ENCODE results near the gene KCTD15. TPM values are rescaled to one million over a fixed set of nuclear protein-coding genes. Genes with fewer than 3 reads are reported as not detected.

KCTD15 gene
- total RNA-seq, 1 donor from 2014 or later, result 65.0 TPM

DNA sequence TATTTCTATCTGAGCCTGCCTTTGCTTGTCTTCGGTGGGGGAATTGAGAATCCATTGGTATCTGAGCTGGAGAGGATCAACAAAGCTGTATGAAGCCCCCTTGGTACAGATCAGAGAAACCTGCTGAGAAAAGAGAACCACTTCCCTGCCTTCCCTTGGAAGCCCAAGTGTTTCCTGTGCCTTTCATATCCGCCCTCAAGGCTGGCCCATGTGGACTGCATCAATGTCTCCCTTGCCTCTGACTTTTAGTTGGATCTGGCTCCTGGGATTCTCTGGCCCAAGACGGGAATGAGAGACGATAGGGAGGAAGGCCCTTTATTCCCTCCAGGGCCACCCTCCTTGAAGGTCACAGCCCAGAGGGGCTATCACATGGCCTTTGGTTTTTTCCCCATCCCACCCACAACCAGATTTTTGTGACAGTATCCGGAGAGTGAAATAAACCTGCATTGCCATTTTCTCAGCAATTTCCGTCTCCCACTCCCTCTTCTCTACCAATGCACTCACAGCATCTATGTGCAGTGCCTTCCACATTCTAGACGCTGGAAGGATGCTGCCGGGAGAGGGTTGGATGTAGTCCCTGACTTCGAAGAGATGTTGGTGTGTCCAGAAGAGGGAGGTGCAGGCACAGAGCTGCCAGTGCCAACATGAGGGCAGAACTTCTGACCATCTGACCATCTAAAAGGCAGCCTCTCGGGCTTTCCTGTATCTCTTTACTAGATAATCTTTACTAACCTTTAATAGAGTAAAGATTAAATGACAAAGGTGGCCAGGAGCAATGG, 63.8 kb downstream of the KCTD15 start:
- DNase-seq, result no peak

DNA sequence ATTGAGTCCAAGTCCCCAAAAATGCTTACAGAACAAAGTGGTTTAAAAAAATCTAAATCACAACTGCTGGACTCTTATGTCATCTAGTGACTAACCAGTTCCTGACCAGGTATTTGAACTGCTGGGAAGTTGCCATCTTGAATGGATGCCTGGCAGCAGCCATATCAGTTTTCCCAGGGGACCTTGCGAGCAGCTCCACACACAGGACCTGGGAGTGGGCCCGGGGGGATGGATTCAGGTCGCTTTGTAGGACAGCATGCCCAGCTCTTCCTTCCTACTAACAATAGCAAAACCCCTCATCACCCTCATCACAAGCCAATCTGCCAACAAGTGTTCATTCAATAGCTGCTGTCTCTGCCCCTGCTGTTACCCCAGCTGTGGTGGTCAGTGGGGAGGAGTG, 65.3 kb downstream of the KCTD15 start:
- DNase-seq, result no peak

DNA sequence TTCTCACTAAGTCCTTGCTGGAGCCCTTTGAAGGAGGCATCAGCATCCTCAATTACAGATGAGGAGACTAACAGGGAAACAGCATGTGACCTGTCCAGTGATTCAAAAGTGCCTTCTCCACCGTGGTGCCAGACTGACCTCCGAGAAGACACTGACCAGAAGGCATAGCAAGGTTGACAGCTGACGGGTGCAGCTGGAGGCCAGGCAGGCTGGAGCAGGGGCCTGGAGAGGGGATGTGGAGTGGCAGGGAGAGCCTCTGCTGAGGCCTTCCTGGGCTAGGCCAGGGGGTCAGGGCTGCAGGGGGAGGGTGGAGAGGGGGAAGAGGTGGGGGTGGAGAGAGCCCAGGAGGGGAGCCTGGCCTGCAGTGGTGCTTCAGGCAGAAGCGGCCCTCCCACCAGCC, 66.3 kb downstream of the KCTD15 start:
- DNase-seq, result peak; percentile 34

DNA sequence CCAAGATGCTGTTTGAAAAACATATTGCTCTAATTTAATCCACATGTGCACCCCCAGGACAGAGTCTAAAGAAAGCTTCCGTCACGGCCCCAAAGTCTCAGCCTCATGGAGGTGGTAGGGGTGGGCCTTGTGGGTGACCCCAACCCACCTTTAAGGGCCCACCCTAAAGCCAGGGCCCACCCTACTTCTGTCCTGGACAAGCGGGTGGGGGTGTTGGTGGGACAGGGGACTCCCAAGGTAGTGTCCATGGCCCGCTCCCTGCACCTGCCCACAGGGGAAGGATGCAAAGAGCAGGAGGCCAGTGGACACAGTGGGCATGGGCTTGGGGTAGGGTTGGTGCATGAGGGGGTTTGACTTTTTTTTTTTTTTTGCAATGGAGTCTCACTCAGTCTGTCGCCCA, 66.8 kb downstream of the KCTD15 start:
- DNase-seq, result no peak

DNA sequence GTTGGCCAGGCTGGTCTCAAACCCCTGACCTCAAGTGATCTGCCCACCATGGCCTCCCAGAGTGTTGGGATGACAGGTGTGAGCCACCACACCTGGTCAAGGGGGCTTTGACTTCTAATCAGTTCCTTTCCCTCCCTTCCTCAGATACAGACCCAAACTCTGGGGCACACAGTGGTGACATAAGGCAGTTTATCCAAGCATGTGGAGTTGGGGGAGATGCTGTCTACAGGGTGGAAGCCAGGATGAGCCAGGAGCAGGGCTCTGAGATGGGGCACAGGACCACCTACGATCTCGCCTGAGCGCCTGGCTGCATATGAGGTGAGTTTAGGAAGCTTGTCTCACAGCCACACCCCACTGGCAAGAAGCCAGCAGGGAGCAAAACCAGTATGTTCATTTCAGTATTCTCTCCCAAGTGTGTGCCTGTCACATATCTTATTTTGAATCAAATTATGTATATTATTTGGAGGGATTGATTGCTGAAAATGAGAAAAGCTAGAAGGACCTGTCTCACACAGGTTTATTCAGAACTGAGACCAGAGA, 67.7 kb downstream of the KCTD15 start:
- DNase-seq, result peak; percentile 48

DNA sequence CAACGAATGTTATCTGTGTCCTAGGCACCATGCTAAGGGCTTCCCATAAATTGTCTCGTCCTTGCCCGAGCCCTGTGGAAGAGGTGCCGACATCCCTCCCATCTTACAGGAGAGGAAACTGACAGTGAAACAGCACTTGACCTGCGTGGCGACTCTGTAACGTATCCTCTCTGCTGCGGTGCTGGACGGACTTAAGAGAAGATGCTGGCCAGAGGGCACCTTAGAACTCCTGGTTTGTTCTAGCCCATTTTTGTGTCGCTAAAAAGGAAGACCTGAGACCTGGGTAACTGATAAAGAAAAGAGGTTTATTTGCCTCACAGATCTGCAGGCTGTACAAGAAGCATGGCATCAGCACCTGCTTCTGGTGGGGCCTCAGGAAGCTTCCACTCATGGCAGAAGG, 68.6 kb downstream of the KCTD15 start:
- no peak for DNase-seq

Other genes with a start within 250 kb of the KCTD15 start
- gene CHST8, start 174.9 kb upstream of the KCTD15 start, total RNA-seq, result 0.41 TPM